LNCAP (cell line): ENCODE results near the gene ABCD4.
A peak's percentile ranks its signal among the peaks of the same experiment; 100 is the strongest.

Experiments used
- CTCF ChIP-seq: fragments of 450-650 bp; IDR thresholded peaks from 2 replicates; pipeline ENCODE4 v1.5.1; 2017; ENCODE audit warnings: mild to moderate bottlenecking

ABCD4 gene

GRCh38 chr14:74297986-74298385 is 4.7 kb downstream of the ABCD4 start:
- no peak for TF ChIP-seq CTCF

- no peak for TF ChIP-seq CTCF
These were observed 6.7 kb downstream of the ABCD4 start for GRCh38 chr14:74296037-74296467.

GRCh38 chr14:74293606-74294005 is 9.1 kb downstream of the ABCD4 start:
- TF ChIP-seq CTCF, result no peak

GRCh38 chr14:74292061-74292460 is 10.7 kb downstream of the ABCD4 start:
- TF ChIP-seq CTCF, result no peak

GRCh38 chr14:74290415-74290814 is 12.3 kb downstream of the ABCD4 start:
- TF ChIP-seq CTCF, result peak; percentile 51

- no peak for TF ChIP-seq CTCF
These were observed 12.9 kb downstream of the ABCD4 start for GRCh38 chr14:74289801-74290200.

- no peak for TF ChIP-seq CTCF
These were observed 16.0 kb downstream of the ABCD4 start for GRCh38 chr14:74286736-74287135.

DNA sequence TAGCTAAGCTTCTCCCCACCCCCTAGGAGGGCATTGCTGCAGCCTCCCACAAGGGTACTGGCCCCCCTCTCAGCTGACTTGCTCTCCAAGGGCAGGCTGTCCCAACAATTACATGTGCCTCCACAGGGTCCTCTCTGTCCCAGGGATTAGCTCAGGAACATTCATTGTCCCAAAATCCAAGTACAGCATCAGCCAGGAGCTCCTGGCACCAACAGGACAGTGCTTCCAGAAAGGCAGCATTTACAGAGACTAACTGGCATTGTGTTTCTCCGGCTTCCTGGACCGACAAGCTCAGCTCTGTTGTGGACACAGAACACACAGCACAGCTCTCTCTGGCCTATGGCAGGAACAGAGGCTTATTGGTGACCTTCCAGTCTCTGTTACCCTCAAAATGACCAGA is 21.7 kb downstream of the ABCD4 start:
- no peak for TF ChIP-seq CTCF
